HepG2 (cell line): ENCODE results near the gene SURF2. TPM values are rescaled to one million over a fixed set of nuclear protein-coding genes. Genes with fewer than 3 reads are reported as not detected.
A peak's percentile ranks its signal among the peaks of the same experiment; 100 is the strongest.

Source experiments
- BRCA1 ChIP-seq: sonication (generic); formaldehyde crosslinking; IDR thresholded peaks from 2 replicates; pipeline ENCODE4 v1.4.0; 2020; ENCODE audit warnings: missing genetic modification reagents
- CEBPZ ChIP-seq: IDR thresholded peaks from 2 replicates; pipeline ENCODE4 v1.6.1; 2012; ENCODE audit warnings: low read length, improper control_type of control experiment
- CTCF ChIP-seq: sonication (generic); formaldehyde crosslinking; IDR thresholded peaks from 2 replicates; pipeline ENCODE4 v1.5.0; 2020; ENCODE audit warnings: mild to moderate bottlenecking, missing genetic modification reagents, moderate library complexity
- NFAT5 ChIP-seq: sonication (generic); formaldehyde crosslinking; IDR thresholded peaks from 2 replicates; pipeline ENCODE4 v1.4.0; 2020; ENCODE audit warnings: missing genetic modification reagents
- NFATC3 ChIP-seq: sonication (generic); formaldehyde crosslinking; IDR thresholded peaks from 2 replicates; pipeline ENCODE4 v1.5.1; 2020; ENCODE audit warnings: mild to moderate bottlenecking, missing genetic modification reagents
- RAD51 ChIP-seq: fragments of 450-650 bp; IDR thresholded peaks from 2 replicates; pipeline ENCODE4 v1.6.1; 2016; ENCODE audit warnings: borderline replicate concordance
- SMAD9 ChIP-seq: sonication (generic); formaldehyde crosslinking; IDR thresholded peaks from 2 replicates; pipeline ENCODE4 v1.5.1; 2020; ENCODE audit warnings: mild to moderate bottlenecking, missing genetic modification reagents
- U2AF1 ChIP-seq: fragments of 200-400 bp; formaldehyde crosslinking; optimal IDR thresholded peaks from 2 replicates; pipeline ENCODE3; 2017; ENCODE audit warnings: mild to moderate bottlenecking, low read depth, low read length
- YEATS2 ChIP-seq: sonication (generic); formaldehyde crosslinking; IDR thresholded peaks from 2 replicates; pipeline ENCODE4 v1.4.0; 2020; ENCODE audit warnings: missing genetic modification reagents, borderline replicate concordance
- ZFP90 ChIP-seq: sonication (generic); formaldehyde crosslinking; IDR thresholded peaks from 2 replicates; pipeline ENCODE4 v1.8.0; 2022; ENCODE audit warnings: missing genetic modification reagents, mild to moderate bottlenecking, inconsistent platforms, borderline replicate concordance
- ZNF232 ChIP-seq: sonication (generic); formaldehyde crosslinking; IDR thresholded peaks from 2 replicates; pipeline ENCODE4 v1.4.0; 2020; ENCODE audit warnings: missing genetic modification reagents, borderline replicate concordance
- ZNF33A ChIP-seq: sonication (generic); formaldehyde crosslinking; IDR thresholded peaks from 2 replicates; pipeline ENCODE4 v1.5.1; 2020; ENCODE audit warnings: missing genetic modification reagents, mild to moderate bottlenecking, moderate library complexity, borderline replicate concordance
- ZNF468 ChIP-seq: sonication (generic); formaldehyde crosslinking; IDR thresholded peaks from 2 replicates; pipeline ENCODE4 v1.8.0; 2022; ENCODE audit warnings: mild to moderate bottlenecking, moderate library complexity, missing genetic modification reagents
- ZNF614 ChIP-seq: IDR thresholded peaks from 2 replicates; pipeline ENCODE4 v1.6.1; 2018; ENCODE audit warnings: missing biosample characterization, missing genetic modification reagents, inconsistent platforms, borderline replicate concordance
- polyA plus RNA-seq, 8 experiments: library from polyadenylated mRNA; depleted of rRNA in 3 of 8; stranded (reverse) in 7 of 8; unstranded in 1 of 8; fragments of >200 nt; fragmentation: Illumina TruSeq in 4 of 8; extraction: Trizol in 4 of 8; gene quantifications; 2 replicates each; pipeline versions ENCODE4 v1.2.1 to v1.2.3, GENCODE V29; 2011 to 2016; ENCODE audit warnings: low read depth in 4 of 8, missing spikeins in 1 of 8, mixed read lengths in 1 of 8; ENCODE audit not compliant: insufficient read depth in 1 of 8
- total RNA-seq, 5 experiments: library from RNA; depleted of rRNA; stranded (reverse); fragments of >200 nt; fragmentation: Illumina TruSeq; extraction: Trizol; gene quantifications; 2 replicates each; pipeline ENCODE4 v1.2.3, GENCODE V29; 2016; ENCODE audit warnings: low read depth in 1 of 5

Gene SURF2
- total and polyA plus RNA-seq, 2 of the 13 experiments (the other 11 are each of a cell fraction or from before 2014, with no cell fraction given) = 6.3 to 13.6 TPM

GRCh38 chr9:133377721-133378216, 21.4 kb downstream of the SURF2 start (continued):
- no peak for TF ChIP-seq NFATC3 (CRISPR knock-in tag)
- no peak for TF ChIP-seq ZNF33A
- TF ChIP-seq BRCA1 (CRISPR knock-in tag) = no peak
- TF ChIP-seq CTCF (CRISPR knock-in tag) = peak; percentile 50
- no peak for TF ChIP-seq U2AF1
- TF ChIP-seq ZNF232 = peak; percentile 64; the same call in 1 of the 2 replicates
- peak; percentile 60; the same call in 1 of the 2 replicates for TF ChIP-seq ZNF614
- no peak for TF ChIP-seq ZNF468 (CRISPR knock-in tag)
- no peak for TF ChIP-seq NFAT5 (CRISPR knock-in tag)
- no peak for TF ChIP-seq RAD51
- TF ChIP-seq ZFP90 = no peak
- no peak for TF ChIP-seq SMAD9 (CRISPR knock-in tag)
- no peak for TF ChIP-seq YEATS2 (CRISPR knock-in tag)
- no peak for TF ChIP-seq CEBPZ
